Endodermal cell (in vitro differentiated cells): ENCODE data around the gene HMX1. TPM values are rescaled to one million over a fixed set of nuclear protein-coding genes. Genes with fewer than 3 reads are reported as not detected.

ENCODE experiments used
- DNase-seq: peaks from one replicate; pipeline ENCODE4 v3.0.0-alpha.2; 2017
- H3K27ac ChIP-seq: 2 replicates; pipeline ENCODE4 v1.5.1; 2013; ENCODE audit warnings: mild to moderate bottlenecking, low read depth, low read length, moderate library complexity
- H3K27me3 ChIP-seq: 2 replicates; pipeline ENCODE4 v1.6.1; 2013; ENCODE audit warnings: mild to moderate bottlenecking, low read length, moderate library complexity; ENCODE audit not compliant: insufficient read depth, control insufficient read depth, poor library complexity, severe bottlenecking
- H3K36me3 ChIP-seq: 2 replicates; pipeline ENCODE4 v1.7.0; 2013; ENCODE audit warnings: mild to moderate bottlenecking, low read length, moderate library complexity; ENCODE audit not compliant: control insufficient read depth, insufficient read depth
- H3K4me1 ChIP-seq: one replicate; pipeline ENCODE4 v1.7.0; 2013; ENCODE audit warnings: low read length; ENCODE audit not compliant: control insufficient read depth, insufficient read depth
- H3K4me3 ChIP-seq: 2 replicates; pipeline ENCODE4 v1.5.1; 2013; ENCODE audit warnings: mild to moderate bottlenecking, low read length, moderate library complexity
- H3K9ac ChIP-seq: 2 replicates; pipeline ENCODE4 v1.6.1; 2013; ENCODE audit warnings: mild to moderate bottlenecking, low read length, moderate library complexity; ENCODE audit not compliant: poor library complexity, severe bottlenecking; ENCODE audit errors: extremely low read depth
- H3K9me3 ChIP-seq: 2 replicates; pipeline ENCODE4 v1.6.1; 2013; ENCODE audit warnings: mild to moderate bottlenecking, low read length, moderate library complexity; ENCODE audit not compliant: control insufficient read depth
- H3K27ac Mint-ChIP-seq: 2 replicates; pipeline ENCODE4 v1.8.0; 2020; ENCODE audit warnings: mixed read lengths
- H3K27me3 Mint-ChIP-seq: 2 replicates; pipeline ENCODE4 v1.8.0; 2021; ENCODE audit warnings: mild to moderate bottlenecking, mixed read lengths; ENCODE audit not compliant: insufficient read depth
- H3K36me3 Mint-ChIP-seq: 2 replicates; pipeline ENCODE4 v1.8.0; 2020; ENCODE audit warnings: low read depth, mixed read lengths
- H3K4me1 Mint-ChIP-seq: 2 replicates; pipeline ENCODE4 v1.8.0; 2020; ENCODE audit warnings: mixed read lengths
- H3K4me3 Mint-ChIP-seq: 2 replicates; pipeline ENCODE4 v1.8.0; 2020; ENCODE audit warnings: mild to moderate bottlenecking, moderate library complexity, mixed read lengths
- H3K9me3 Mint-ChIP-seq: 2 replicates; pipeline ENCODE4 v1.8.0; 2020; ENCODE audit warnings: mild to moderate bottlenecking, mixed read lengths
- CTCF ChIP-seq: fragments of 200-600 bp; sonication (generic); conservative IDR thresholded peaks from 2 replicates; pipeline ENCODE4 v1.5.0; 2021; ENCODE audit warnings: antibody characterized with exemption, mild to moderate bottlenecking
- WGBS, 2 experiments: methylation state at CpG; one replicate each; pipeline versions ENCODE4 v1.1.5 to v1.1.7; 2013; ENCODE audit warnings: missing lambda C conversion rate in 2 of 2, mixed read lengths in 1 of 2; ENCODE audit not compliant: insufficient coverage in 1 of 2, insufficient read length in 1 of 2; 5-methylcytosine and 5-hydroxymethylcytosine counted together
- total RNA-seq, 2 donors: library from RNA; stranded (reverse); fragmentation: NEBNext Ultra II Directional in 1 of 2; extraction: Animal tissue kit (Norgen Biotek cat#: 25700) in 1 of 2; gene quantifications; 2 replicates in 1 of 2; 3 replicates in 1 of 2; pipeline ENCODE4 v1.2.1, GENCODE V29; 2021

HMX1 gene
- total RNA-seq, 2 donors from 2014 or later, result 1.2 TPM; not detected in 1

- peaks cover 3% of the 10 kb centered on the region for H3K4me1 Mint-ChIP-seq
These were observed 5.8 kb downstream of the HMX1 start for GRCh38 chr4:8865681-8866310.

GRCh38 chr4:8864912-8865680 is 6.5 kb downstream of the HMX1 start:
- Mint-ChIP-seq H3K27me3 (peaks cover 95% of the 10 kb centered on the region), H3K9me3 (no peaks in the 10 kb centered on the region), H3K27ac (no peak overlapping the region), H3K4me1 (no peaks in the 10 kb centered on the region), H3K4me3 (no peak overlapping the region), H3K36me3 (no peaks in the 10 kb centered on the region)
- Histone ChIP-seq H3K9ac (no peak overlapping the region), H3K9me3 (no peaks in the 10 kb centered on the region), H3K4me1 (no peaks in the 10 kb centered on the region), H3K27ac (no peak overlapping the region), H3K36me3 (no peaks in the 10 kb centered on the region), H3K4me3 (no peak overlapping the region), H3K27me3 (peaks cover 99% of the 10 kb centered on the region)
- WGBS, 2 experiments, result 51 to 61% methylated on average over 19 to 32 of the region's 32 CpGs
- no peak for DNase-seq
- TF ChIP-seq CTCF, result no peak

More at GRCh38 chr4:8865681-8866310, 5.8 kb downstream of the HMX1 start:
- peaks cover 95% of the 10 kb centered on the region for H3K27me3 Mint-ChIP-seq
- Histone ChIP-seq H3K27ac (no peak overlapping the region), H3K4me3 (no peak overlapping the region), H3K4me1 (no peaks in the 10 kb centered on the region), H3K9ac (no peak overlapping the region), H3K36me3 (no peaks in the 10 kb centered on the region), H3K9me3 (no peaks in the 10 kb centered on the region), H3K27me3 (peaks cover 100% of the 10 kb centered on the region)
- WGBS, 2 experiments, result 62 to 64% methylated on average over 5 to 18 of the region's 18 CpGs
- H3K27ac Mint-ChIP-seq, result no peak overlapping the region
- TF ChIP-seq CTCF, result no peak
- H3K4me3 Mint-ChIP-seq, result no peak overlapping the region
- no peak for DNase-seq
- no peaks in the 10 kb centered on the region for H3K36me3 Mint-ChIP-seq
- H3K9me3 Mint-ChIP-seq, result no peaks in the 10 kb centered on the region

GRCh38 chr4:8863686-8864682 is 7.7 kb downstream of the HMX1 start:
- no peaks in the 10 kb centered on the region for H3K36me3 Mint-ChIP-seq
- no peak overlapping the region for H3K27ac Mint-ChIP-seq
- no peak for TF ChIP-seq CTCF
- H3K27ac ChIP-seq, result no peak overlapping the region
- peaks cover 95% of the 10 kb centered on the region for H3K27me3 Mint-ChIP-seq
- 32 to 39% methylated on average over 13 to 31 of the region's 31 CpGs for WGBS, 2 experiments
- peaks cover 2% of the 10 kb centered on the region for H3K9me3 Mint-ChIP-seq
- no peak overlapping the region for H3K4me3 ChIP-seq
- no peak overlapping the region for H3K4me3 Mint-ChIP-seq
- no peaks in the 10 kb centered on the region for H3K4me1 Mint-ChIP-seq
- no peaks in the 10 kb centered on the region for H3K36me3 ChIP-seq
- no peak overlapping the region for H3K9ac ChIP-seq
- H3K27me3 ChIP-seq, result peaks cover 99% of the 10 kb centered on the region
- H3K4me1 ChIP-seq, result no peaks in the 10 kb centered on the region
- DNase-seq, result peak; percentile 54
- no peaks in the 10 kb centered on the region for H3K9me3 ChIP-seq
